ENCODE measurements around the gene CFAP61. TPM values are rescaled to one million over a fixed set of nuclear protein-coding genes. Genes with fewer than 3 reads are reported as not detected.

Gene CFAP61
- total and polyA plus RNA-seq, 2 experiments from 2014 or later = 0.21 TPM; not detected in 1

GRCh38 chr20:20079102-20079784, 26.9 kb downstream of the CFAP61 start (continued):
- TF ChIP-seq ZNF462 (CRISPR knock-in tag; IDR thresholded peaks at IDR 0.05) (no peak), POLR2AphosphoS5 (IDR thresholded peaks at IDR 0.05; ENCODE audit: low read depth) (no peak), STAT1 (IDR thresholded peaks at IDR 0.05; ENCODE audit: unreplicated experiment) (no peak), CTCF (conservative IDR thresholded peaks at IDR 0.05; ENCODE audit: low read depth in 2 of 2) (no peak), ZNF114 (CRISPR knock-in tag; IDR thresholded peaks at IDR 0.05) (no peak), EZH2phosphoT487 (IDR thresholded peaks at IDR 0.05; ENCODE audit: unreplicated experiment) (no peak), JUNB (IDR thresholded peaks at IDR 0.05; ENCODE audit: unreplicated experiment) (no peak), ETS1 (IDR thresholded peaks at IDR 0.05) (no peak)

All from GM23338 (cell line).